GM21360 (cell line): ENCODE data around the gene GBP5.
"Not testable (repeated sequence)": the region's sequence is repeated elsewhere in the genome, so short reads cannot be mapped to it uniquely, and the experiment has no call there.

Source experiments
- ATAC-seq: cut with Tn5 transposase; IDR thresholded peaks from one replicate; pipeline ENCODE4 v1.9.1; 2021; ENCODE audit warnings: mild to moderate bottlenecking, moderate library complexity; ENCODE audit not compliant: unreplicated experiment

GBP5 gene

DNA sequence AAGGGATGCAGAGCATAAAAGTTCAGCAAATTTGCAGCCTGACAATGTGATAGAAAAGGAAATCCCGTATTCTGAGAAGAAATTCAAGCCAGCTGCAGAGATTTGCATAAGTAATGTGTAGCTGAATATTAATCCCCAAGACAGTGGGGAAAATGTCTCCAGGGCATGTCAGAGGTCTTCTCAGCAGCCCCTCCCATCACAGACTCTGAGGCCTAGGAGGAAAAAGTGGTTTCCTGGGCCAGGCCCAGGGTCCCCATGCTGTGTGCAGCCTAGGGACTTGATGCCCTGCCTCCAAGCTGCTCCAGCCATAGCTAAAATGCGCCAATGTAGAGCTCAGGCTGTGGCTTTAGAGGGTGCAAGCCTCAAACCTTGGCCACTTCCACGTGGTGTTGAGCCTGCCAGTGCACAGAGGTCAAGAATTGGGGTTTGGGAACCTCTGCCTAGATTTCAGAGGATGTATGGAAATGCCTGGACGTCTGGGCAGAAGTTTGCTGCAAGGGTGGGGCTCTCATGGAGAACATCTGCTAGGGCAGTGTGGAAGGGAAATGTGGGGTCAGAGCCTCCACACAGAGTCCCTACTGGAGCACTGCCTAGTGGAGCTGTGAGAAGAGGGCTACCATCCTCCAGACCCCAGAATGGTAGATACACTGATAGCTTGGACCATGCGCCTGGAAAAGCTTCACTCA is 11.6 kb upstream of the GBP5 start:
- ATAC-seq: not testable (repeated sequence)

DNA sequence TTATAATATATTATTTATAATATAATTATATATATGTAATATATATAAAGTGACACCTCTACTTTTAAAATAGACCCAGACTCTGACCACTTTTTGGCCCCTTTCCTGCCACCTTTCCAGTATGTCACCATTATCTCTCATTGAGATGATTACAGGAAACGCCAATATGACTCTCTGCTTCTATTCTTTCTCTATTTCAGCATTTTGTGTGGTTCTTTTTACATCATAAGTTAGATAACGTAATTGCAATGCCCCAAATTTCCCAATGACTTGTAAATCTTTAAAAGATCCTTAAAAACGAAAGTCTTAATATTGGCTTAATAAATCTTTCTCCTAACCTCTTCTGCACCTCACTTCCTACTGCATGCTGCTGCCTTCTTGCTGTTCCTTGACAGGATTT is 8.1 kb upstream of the GBP5 start:
- ATAC-seq: no peak

DNA sequence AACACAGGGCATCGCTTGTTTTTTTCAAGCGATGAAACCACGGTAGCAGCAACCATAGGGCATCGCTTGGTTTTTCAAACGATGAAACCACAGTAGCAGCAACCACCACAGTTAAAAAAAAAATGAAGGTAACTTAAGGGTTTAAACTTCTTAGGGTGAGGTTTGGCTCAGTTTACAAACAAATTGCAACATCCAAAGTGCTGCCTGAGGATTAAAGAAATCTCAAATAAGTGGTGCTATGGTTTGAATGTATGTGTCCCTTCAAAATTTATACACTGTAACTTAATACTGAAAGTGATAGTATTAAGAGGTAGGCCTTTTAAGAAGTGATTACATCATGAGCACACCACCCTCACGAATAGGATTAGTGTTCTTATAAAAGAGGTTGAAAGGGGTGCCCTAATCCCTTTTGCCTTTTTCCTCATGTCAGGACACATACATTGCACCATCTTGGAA is 6.4 kb upstream of the GBP5 start:
- ATAC-seq: no peak

DNA sequence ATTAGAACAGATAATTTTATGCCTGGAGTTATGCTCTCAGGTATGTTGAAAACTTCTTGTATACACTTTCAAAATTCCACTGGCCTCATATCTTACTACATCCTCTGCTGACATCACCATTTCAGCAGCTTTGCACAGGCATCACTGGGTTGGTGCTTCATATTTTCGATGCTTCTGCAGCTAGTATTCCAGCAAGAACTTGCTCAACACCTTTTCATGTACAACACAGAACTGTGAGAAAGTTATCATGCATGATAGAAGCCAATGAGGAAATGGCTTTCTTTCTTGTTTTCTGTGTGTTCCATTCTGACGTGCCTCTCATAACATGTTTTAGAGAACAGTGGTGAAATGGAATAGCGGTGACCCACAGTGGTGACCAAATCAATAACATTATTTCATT is 5.1 kb upstream of the GBP5 start:
- no peak for ATAC-seq

DNA sequence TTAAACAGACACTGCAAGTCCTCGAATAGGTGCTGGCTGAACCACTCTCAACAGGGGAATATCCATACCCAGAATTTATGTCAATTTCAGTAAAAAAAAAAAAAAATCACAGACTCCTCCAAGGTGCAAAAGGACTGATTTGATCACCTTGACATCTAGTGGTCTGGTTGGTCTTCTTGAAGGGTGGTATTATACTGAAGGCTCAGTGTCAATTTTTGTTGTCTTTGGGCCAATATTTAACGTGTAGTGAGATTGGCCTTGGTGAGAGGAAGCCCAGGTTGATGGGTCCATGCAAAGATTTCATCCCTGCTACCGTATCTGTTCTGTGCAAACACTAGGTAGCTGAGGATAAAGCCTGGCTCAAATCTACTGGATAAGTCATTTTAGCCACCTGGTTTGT is 4.0 kb upstream of the GBP5 start:
- no peak for ATAC-seq

DNA sequence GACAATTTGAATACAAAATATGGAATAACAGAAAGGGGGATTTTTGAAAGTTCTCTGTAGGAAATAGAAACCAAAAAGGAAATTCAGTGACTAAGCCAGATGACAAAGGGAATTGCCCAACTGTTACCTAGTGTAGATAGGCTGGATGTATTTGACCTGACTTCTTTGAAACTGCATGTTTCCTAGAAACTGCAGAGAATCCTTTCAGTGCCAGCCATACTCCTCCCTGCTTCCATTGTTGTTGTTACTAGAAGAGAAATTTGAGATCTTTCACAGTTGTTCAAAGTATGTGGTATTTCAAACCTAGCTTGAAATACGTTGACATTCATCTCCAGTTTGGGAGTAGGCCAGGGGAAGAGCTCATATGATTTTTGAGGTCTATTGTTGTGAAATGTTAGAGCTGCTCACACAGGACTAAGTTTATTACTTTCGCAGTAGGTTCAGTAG is 1.8 kb upstream of the GBP5 start:
- ATAC-seq: no peak

DNA sequence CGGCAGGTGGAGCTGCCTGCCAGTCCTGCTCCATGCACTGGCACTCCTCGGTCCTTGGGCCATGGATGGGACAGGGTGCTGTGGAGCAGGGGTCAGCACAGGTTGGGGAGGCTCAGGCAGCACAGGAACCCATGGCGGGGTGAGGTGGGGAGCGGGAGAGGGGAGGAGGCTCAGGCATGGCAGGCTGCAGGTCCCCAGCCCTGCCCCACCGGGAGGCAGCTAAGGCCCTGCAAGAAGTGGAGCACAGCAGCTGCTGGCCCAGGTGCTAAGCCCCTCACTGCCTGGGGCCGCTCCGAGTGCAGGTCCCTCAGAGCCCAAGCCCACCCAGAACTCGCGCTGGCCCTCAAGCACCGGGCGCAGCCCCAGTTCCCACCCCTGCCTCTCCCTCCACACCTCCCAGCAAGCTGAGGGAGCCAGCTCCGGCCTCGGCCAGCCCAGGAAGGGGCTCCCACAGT is 691 bp upstream of the GBP5 start:
- no peak for ATAC-seq

DNA sequence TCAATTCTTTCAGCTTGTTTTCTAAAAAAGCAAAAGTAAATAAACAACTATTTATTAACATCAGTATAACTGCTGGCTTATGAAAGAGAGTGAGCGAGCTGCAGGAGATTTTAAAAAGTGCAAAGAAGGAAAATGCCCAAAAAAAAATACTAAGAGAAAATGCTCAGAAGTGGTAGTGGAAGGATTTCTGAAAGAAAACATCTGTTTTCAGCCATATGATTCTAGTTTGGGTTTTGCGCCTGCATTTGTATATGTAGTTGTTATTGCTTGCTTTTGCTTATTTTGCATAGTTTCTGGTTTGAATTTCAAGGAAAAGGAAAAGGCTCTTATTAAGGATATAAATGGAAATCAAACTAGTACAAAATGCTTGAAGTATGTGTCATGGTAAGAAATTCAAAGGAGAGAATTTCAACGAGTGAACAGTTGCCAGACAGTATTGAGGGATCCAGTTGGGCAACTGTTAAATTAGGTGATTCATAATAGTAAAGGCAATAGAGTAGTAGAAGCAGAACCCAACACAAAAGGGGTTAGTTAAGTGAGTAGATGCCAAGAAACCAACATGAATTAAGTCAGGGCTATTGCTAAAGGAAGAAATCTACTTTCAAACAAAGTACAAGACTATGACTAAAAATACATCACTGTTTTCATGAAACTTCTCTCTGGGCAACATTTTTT is 1.2 kb downstream of the GBP5 start:
- no peak for ATAC-seq

DNA sequence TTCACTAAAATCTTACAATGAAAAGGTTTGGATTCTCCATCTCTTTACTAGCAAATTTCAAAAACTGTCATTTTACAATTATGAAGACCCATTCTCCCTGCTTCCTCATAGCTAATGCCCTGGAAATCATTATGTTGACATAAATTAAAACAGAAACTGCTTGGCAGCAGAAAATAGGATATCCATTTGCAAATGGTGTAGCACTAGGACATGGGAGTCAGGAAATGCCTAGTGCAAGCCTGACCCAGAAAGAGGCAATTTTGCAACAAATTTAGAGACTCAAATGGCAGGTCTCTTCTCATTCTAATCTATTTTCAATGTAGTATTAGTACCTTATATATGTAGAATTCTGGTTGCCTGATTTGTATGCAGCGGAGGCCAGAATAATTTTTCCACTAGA is 2.2 kb downstream of the GBP5 start:
- no peak for ATAC-seq

DNA sequence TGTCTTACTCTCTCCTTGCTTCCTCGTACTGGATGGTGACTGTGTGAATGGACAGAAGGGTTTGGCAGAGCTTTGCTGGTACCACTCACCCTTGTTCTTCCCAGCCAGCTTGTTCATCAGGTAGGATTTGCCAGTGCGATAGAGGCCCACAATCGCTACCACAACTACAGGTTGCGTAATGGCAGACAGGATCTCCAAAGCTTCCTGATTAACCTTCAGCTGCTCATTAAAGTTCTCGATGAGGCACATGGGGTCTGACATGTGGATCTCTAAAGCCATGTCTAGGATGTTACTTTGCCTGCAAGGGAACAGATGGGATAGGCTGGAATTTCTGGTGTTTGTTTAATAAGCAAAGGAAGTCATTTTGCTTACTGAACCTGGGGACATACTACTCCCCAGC is 3.4 kb downstream of the GBP5 start:
- ATAC-seq: no peak

DNA sequence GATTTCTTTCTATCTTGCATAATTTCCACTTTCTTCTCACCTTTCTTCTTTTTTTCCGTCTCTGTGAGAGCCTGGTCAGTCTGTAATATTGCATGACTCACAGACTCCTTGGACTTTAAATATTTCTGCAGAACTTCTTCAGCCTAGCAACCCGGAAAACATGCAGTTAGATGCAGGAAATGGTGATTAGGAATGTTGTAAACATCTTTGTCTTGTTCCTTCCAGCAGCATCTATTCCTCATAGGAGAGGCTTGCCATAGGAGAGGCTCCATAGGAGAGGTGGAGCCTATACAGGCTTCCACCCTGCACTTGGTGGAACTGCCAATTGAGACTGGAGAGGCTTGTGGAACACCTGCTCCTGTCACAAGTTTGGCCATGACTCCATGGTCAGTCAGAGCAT is 10.0 kb downstream of the GBP5 start:
- ATAC-seq: no peak

DNA sequence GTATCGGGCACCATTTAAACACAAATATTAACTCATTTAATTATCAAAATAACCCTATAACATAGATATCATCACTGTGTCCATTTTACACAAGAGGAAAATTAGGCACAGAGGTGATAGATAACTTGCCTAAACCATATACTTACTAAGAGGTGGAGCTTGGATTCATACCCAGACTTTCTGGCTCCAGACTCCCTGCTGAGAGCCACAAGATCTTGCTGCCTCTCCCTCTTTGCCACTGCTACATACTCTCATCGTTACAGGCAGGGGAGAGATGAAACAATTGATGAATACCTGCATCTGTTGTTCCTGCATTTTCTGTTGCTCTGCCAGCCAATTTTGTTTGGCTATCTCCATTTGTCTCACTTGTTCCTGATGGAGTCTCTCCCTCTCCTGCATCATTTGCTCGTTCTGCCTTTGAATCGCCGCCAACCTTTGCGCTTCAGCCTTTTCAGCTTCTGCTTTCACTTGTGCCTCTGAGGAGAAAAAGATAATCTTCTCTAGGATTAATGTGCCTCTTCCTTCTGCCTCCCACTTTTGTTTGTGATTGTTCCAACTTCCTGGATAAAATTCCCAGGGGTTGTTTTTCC is 10.6 kb downstream of the GBP5 start:
- no peak for ATAC-seq

DNA sequence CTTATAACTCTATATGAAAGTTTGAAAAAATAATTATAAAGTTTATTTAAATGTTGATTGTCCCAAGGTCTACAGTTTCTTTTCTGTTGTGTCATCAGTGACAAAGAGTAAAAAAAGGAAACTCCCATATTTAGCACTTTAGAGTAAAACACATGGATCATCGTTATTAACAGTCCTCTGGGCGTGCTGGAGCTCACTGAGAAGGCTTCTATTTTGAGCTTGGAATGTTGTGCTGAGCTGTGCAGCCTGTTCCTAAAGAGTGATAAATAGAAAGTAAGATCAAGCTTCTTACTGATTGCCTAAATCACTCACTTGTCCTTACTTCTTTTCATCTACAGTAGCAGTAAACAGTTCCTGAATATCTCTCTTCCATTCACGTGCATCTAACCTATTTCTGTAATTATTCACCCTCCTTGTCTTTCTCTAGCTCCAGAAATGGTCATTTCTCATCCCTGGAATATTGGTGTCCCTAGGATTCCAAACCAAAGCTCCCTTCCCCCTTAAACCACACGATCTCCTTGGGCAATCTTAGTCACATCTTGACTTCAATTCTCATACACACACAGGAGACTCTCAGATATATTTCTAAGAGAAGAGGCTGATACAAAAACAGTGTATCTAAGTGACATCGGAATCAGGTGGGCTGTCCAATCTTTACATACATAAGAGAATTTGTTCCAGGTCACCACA is 11.9 kb downstream of the GBP5 start:
- no peak for ATAC-seq

DNA sequence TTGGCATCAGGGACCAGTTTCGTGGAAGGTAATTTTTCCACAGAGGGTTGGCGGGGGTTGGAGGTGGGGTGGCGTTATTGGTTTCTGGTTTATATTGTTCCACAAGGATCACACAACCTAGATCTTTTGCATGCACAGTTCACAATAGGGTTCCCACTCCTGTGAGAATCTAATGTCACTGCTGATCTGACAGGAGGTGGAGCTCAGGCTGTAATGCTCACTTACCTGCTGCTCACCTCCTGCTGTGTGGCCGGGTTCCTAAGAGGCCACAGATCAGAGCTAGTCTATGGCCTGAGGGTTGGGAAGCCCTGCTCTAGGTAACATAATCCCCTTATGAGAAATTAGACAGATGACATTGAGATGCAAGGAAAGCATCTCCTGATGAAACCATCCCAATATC is 12.6 kb downstream of the GBP5 start:
- ATAC-seq: no peak

DNA sequence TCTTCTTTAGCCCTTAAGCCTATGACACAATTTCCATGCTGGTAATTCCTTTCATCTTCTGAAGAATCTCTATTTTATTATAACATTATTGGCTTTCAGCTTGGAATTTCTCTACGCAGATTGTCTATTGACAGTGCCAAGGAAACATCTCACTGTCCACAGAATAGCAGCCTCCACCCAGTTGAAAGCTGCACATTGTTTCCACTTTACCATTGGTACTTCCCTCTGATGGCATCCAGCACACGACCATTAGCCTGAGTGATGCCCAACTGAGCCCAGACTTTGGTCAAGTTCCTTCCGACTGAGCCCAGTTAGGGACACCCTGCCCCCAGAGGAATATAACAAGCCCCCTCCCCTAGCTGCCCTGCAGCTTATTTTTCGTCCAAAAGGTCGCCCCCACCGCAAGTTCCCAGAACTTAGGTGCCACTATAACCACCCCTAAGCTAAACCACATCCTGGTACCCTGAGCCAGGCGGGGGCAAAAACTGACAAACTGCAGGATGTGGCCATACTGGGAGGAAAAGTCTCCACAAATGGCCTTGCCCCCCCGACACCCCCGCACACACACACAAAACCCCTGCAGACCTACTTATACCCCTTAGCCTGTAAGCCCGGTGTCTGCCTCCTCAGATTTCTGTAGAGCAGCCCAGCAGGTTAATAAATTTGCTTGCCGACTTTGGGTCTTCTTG is 13.2 kb downstream of the GBP5 start:
- ATAC-seq: no peak

DNA sequence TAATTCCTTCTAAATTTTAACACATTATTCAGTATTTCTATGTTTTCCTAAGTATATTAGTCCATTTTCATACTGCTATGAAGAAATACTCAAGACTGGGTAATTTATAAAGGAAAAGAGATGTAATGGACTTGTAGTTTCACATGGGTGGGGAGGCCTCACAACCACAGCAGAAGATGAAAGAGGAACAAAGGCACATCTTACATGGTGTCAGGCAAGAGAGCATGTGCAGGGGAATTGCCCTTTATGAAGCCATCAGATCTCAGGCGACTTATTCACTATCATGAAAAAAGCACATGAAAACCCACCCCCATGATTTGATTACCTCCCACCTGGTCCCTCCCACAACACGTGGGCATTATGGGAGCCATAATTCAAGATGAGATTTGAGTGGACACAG is 15.6 kb downstream of the GBP5 start:
- no peak for ATAC-seq

DNA sequence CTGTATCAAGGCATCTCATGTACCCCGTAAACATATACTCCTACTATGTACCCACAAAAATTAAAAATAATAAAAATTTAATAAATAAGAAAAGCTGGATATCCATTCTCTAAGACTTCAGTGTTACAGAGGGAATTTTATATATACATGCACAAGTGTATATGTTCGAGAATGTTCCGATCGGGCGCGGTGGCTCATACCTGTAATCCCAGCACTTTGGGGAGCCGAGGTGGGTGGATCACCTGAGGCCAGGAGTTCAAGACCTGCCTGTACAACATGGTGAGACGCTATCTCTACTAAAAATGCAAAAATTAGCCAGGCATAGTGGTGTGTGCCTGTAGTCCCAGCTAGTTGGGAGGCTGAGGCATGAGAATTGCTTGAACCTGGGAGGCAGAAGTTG is 17.1 kb downstream of the GBP5 start:
- ATAC-seq: not testable (repeated sequence)

DNA sequence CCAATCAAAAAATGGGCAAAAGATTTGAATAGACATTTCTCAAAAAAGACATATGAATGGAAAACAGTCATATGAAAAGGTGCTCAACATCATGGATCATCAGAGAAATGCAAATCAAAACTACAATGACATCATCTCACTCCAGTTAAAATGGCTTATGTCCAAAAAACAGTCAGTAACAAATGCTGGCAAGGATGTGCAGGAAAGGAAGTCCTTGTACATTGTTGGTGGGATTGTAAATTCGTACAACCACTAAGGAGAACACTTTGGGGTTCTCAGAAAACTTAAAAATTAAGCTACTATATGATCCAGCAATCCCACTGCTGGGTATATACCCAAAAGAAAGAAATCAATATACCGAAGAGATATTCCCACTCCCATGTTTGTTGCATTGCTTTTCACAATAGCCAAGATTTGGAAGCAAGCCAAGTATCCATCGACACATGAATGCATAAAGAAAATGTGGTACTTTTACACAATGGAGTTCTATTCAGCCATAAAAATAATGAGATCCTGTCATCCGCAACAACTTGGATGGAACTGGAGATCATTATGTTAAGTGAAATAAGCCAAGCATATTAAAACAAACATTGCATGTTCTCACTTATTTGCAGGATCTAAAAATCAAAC is 17.9 kb downstream of the GBP5 start:
- ATAC-seq: no peak

DNA sequence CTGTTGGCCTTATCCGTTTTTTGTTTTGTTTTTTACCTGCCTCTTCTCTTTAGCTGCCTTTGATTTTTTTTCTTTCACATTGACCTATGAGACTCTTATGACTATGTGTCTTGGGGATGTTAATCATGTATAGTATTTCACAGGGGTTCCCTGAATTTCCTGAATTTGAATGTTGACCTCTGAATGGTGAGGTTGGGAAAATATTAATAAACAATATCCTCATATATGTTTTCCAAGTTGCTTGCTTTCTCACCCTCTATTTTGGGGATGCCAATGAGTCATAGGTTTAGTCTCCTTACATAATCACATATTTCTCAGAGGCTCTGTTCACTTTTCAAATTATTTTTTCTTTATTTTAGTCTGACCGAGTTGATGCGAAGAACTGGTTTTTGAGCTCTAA is 29.6 kb downstream of the GBP5 start:
- ATAC-seq: no peak
